ENCODE measurements around the gene ZDBF2.

Gene ZDBF2

DNA sequence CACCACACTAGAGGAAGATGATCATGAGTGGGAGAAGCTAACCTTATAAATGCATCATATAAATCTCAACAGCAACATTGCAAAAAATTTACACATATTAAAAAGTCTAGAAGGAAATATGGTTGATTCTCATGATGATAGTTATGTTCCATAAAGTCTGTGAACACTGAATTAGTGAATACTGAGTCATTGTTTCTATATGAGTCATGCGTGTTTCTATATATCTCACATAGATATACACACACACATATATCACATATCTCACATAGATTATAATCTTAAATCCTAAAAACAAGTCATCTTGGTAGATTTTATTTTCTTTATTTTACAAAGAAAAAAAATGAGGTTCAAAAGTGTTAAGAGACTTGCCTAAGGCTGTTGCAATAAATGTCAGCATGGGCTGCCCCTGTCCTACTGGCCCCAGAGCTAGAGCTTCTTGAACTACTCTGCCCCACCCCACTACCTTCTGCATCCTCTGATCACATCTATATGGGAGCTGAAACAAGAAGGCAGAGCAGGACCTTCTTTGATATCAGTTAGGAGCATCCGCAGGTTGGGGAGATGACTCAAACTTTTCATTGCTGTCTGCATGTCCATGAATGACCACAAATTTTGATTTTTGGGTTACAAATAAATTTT is 87.1 kb downstream of the ZDBF2 start:
- TF ChIP-seq, protein P1, sequence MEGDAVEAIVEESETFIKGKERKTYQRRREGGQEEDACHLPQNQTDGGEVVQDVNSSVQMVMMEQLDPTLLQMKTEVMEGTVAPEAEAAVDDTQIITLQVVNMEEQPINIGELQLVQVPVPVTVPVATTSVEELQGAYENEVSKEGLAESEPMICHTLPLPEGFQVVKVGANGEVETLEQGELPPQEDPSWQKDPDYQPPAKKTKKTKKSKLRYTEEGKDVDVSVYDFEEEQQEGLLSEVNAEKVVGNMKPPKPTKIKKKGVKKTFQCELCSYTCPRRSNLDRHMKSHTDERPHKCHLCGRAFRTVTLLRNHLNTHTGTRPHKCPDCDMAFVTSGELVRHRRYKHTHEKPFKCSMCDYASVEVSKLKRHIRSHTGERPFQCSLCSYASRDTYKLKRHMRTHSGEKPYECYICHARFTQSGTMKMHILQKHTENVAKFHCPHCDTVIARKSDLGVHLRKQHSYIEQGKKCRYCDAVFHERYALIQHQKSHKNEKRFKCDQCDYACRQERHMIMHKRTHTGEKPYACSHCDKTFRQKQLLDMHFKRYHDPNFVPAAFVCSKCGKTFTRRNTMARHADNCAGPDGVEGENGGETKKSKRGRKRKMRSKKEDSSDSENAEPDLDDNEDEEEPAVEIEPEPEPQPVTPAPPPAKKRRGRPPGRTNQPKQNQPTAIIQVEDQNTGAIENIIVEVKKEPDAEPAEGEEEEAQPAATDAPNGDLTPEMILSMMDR (conservative IDR thresholded peaks at IDR 0.05): no peak
- no peak overlapping the region for H3K27ac ChIP-seq
